ENCODE results near the gene APOBEC3B.

GRCh38 chr22:38972558-38972957 lies 9.6 kb upstream of the APOBEC3B start:
- no peak for TF ChIP-seq POLR2AphosphoS5 (IDR thresholded peaks at IDR 0.05)
- TF ChIP-seq POLR2A (IDR thresholded peaks at IDR 0.05), result no peak
- TF ChIP-seq, protein P1, sequence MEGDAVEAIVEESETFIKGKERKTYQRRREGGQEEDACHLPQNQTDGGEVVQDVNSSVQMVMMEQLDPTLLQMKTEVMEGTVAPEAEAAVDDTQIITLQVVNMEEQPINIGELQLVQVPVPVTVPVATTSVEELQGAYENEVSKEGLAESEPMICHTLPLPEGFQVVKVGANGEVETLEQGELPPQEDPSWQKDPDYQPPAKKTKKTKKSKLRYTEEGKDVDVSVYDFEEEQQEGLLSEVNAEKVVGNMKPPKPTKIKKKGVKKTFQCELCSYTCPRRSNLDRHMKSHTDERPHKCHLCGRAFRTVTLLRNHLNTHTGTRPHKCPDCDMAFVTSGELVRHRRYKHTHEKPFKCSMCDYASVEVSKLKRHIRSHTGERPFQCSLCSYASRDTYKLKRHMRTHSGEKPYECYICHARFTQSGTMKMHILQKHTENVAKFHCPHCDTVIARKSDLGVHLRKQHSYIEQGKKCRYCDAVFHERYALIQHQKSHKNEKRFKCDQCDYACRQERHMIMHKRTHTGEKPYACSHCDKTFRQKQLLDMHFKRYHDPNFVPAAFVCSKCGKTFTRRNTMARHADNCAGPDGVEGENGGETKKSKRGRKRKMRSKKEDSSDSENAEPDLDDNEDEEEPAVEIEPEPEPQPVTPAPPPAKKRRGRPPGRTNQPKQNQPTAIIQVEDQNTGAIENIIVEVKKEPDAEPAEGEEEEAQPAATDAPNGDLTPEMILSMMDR (IDR thresholded peaks at IDR 0.05), result no peak
